DMS53 treated with DMSO at 0.1 percent for 48 hours (cell line): ENCODE results near the gene CHN1.

ENCODE experiments used
- DNase-seq: peaks from one replicate; lab custom pipeline; 2025; ENCODE audit not compliant: unreplicated experiment; lab: John Stamatoyannopoulos, UW

CHN1 gene

DNA sequence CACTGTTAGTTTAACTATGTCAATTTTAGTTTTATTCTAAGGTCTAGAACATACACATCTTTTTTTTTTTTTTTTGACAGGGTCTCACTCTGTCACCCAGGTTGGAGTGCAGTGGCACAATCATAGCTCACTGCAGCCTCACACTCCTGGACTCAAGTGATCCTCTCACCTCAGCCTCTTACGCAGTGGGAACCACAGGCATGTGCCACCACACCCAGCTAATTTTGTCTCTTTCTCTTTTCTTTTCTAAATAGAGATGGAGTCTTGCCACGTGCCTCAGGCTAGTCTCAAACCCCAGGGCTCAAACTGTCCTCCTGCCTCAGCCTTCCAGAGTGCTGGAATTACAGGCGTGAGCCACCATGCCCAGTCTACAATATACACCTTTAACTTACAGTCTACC lies 171.4 kb downstream of the CHN1 start:
- no peak for DNase-seq

DNA sequence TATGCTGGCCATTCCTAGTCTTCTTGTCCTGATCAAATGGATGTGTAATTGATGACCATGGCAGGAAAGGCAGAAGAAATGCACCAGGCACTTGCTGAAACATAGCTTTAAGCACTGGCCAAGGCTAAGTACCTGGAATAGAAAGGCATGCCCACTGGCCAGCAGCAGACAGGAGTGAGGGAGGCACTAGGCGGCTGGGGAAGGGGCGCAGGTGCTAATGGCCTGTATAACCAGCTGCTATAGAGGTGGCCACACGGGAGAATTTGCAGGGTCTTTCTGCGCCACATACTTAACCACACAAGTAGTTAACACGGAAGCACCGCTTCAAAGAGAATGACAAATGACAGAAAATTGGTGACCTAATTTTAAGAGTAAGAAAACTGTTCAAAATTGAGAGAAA lies 174.6 kb downstream of the CHN1 start:
- no peak for DNase-seq

DNA sequence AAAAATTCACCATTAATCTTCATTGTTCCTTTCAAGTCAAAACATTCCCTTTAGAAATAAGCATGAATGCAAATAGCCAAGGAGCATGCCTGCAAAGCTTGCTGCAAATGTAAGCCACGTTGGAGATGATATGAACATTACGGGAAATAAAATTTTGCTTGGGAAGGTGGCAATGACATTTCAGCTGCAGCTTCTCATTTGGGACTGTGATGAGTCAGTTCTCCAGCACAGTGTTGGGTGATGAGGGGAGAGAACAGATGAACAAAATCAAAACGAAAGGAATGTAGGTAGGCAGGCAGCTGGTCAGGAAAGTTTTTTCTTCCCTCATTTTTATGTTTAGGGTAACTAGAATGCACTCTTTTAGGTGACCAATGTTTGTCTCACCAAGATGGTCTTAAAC lies 175.6 kb downstream of the CHN1 start:
- DNase-seq, result no peak

DNA sequence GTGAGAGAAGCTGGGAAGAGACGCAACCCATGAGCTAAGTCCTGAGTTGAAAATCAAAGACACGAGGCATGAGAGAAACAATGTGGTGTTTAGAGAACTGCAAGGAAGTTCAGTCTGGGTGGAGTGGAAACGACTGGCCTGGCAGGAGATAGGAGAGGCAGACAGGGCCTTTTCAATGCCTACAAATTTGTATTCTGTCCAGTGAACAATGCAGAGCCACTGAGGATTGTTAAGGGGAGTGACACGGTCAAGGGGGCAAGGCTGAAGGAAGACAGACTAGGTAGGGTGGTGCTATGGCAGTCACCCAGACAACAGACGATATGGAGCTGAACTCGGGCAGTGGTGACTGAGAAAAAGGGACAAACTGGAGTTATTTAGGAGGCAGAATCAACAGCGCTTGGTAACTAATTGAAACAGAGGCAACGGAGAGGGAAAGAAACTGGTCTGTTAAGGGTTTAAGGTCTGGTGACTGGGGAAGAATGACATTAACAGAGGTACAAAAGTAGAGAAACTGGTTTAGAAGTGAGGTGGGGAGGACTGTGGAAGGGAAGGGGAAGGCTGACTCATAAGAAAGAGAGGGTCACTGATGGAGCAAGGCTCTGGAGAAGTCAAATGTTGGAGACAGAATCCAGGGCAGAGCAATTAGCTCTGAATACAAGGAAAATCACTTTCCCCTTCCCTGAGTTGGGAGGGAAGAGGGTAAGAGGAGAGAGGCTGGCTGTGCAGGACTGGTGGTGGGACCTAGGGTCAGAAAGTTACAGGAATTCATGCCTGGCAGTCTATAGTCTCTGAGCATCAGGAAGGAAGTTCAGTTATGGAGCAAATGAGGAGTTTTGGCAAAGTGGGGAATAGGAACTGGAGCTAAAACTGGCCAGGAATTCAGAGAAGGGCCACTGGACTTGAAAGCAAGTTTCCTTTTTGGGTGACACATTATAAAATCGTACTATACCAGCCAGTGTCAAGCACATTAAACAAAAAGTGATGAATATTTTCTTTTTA lies 177.5 kb downstream of the CHN1 start:
- no peak for DNase-seq

DNA sequence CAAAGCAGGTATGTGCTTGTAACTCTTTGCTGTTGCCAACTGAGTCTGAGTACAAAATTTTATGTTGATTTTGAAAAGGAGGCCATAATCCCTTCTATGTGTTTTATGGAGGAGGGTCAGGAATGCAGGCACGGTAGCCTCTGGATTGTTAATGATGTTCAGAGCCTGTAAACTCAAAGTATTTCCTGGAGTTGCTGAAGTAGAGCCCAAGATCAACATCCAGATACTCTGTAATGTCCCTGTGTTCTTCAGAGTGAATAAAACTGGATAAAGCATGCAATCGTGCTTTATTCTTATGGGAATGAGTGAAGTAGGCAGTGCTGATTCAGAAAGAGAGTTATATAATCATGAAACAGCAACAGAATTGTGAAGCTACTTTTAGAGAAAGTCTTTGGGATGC lies 179.1 kb downstream of the CHN1 start:
- DNase-seq, result no peak

DNA sequence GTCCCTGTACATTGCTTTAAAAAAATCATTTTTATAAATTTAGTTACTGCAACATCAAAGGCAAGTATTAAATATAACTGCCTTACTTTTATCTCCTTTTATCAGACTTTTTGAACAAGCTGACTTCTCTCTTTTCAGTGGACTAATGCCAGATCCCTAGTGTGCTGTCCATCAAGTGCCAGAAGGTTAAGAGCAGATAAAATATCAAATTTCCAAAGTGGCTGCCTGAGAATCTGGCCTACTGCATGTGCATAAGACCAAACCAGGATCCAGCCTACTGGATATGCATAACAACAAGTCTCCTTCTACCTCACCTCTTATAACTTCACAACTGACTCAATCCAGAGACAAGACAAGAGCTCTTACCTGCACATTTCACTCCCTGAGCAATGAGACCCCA lies 181.1 kb downstream of the CHN1 start:
- no peak for DNase-seq

DNA sequence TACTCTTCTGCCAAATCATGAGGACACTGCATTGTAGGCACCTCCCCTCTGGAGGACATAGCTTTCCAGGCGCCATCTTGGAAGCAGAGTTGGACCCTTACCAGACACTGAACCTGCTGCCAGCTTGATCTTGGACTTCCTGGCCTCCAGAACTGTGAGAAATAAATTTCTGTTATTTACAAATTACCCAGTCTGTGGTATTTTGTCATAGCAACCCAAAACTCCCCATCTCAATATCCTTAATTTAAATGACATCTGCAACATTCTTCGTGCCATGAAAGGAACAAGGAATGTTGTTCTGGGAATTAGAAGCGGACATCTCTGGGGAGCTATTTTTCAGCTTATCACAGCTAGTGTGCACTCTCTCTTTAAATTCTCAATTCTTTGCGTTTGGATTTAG lies 183.6 kb downstream of the CHN1 start:
- DNase-seq, result no peak

DNA sequence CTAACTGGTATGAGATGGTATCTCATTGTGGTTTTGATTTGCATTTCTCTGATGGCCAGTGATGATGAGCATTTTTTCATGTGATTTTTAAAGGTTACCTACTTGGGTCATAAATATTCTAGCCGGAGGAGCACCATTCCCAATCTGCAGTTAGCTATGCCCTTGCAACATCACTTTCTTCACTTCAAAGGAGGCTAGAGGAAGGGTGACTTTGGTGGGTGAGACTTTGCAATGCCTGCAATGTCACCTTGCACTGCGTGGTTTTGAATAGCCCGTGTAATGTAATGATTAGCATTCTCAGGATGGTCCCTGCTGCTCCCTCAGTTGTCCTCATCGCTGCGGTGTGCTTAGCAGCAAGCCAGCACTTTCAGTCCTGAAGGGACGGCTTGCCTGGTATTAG lies 184.8 kb downstream of the CHN1 start:
- DNase-seq, result no peak

DNA sequence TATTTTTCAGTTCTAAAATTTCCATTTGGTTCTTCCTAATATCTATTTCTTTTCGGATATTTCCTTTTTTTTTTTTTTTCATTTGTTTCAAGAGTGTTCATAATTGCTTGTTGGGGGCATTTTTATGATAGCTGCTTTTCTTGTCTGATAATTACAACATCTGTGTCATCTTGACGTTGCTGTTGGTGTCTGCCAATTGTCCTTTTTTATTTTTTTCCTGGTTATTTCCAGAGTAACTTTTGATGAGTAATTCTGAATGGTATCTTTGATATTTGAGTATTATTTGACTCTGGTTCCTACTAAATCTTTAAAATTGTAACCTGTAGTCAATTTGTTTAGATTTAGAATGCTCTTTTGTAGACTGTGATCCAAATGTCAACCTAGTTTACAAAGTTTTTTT lies 189.7 kb downstream of the CHN1 start:
- no peak for DNase-seq

DNA sequence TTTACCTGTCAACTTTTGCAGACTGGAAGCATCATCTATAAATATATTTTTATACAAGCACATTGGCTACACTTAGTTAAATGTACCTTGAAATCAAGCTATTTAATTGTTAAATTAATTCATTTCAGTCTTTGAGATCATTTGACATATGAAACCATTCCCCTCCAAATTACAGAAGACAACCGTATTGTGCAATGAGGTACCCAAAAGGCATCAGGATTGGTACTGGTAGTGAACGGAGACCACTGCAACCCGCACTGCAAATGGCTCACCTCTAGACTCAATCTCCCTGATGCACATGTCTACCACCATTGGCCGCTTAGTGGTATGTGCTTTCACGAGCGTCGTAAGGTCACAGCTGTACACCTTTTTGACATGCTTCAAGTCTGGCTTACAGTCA lies 193.1 kb downstream of the CHN1 start:
- DNase-seq, result no peak

DNA sequence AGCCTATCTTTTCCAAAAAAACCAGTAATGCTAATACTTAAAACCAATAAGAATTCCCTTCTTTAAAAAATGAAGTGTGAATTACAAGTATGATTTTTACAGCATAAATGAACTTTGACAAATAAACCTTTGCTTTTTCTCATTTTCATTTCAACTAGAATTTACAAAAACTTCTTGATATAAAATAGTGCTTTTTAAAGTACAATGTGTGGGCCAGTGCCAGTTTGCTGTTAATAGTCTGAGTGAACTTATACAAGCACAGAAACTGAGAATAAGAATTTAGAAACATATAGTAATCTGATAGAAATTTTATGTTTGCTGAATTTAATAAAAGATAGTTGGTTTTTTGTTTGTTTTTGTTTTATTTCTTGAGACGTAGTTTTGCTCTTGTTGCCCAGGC lies 197.2 kb downstream of the CHN1 start:
- DNase-seq, result no peak

DNA sequence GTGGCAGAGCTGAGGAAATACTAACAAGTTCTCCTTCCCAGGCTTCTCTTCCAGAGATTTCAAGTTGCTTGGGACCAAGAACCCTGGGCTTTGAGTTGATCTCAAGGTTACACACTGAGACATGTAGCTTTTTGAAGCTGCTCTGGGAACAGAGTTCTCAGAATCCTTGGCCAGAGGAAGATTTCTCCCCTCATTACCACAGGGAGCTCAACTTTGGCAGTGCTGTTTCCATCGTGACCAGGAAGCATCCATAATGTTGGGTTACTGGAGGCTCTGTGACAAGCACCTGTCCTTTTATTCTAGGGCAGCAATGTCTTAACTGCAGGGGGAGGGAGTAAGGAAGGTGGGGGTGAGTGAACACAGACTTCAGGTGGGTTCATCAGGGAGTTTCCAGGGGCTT lies 199.4 kb downstream of the CHN1 start:
- DNase-seq, result no peak

DNA sequence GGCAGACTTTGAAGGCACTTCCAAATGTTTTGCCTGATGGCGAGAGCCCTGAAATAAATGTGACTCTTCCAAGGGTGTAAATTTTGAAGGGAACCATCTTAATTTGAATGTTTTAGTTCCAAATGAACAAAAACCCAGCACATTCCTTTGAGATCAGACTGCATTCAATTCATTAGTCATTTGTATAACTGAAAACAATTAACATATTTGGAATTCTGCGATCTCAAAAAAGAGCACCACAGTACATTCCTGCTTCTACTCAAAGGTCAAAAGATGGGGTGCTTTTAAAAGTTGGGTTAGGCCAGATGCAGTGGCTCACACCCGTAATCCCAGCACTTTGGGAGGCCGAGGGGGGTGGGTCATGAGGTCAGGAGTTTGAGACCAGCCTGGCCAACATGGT lies 202.7 kb downstream of the CHN1 start:
- DNase-seq, result no peak

DNA sequence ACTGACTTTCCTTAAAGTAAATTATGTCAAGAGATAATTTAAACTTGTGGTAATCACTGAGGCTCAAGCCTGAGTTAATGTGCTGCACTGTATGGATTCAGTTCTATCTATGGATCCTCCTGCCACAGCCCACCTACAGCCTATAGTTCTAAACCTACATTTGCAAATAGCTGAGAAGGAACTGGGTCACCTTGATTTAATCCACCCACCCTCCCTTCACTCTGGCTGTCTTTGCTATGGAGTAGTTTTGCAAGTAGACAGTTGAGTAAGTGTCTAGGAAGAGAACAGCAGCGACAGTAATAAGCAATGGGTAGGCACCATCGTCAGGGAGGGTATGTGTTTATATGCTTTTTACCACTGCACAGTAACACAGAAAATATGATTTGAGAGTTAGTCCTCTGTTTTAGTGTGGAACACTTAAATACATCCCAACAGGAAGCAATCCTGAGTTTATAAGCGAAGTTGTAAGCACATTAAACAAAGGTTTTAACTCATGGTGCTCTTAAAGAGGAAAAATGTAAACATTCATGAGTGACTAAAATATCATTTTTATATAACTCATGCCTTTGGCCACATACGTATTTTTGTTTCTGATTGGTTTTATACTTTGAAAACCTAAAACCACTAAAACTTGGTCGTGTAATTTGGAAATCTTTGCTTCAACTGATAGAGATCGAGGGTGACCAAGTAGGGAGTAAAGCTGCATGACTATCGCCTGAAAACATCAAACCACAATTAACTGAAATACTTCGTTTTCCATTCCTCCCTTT lies 204.6 kb downstream of the CHN1 start:
- no peak for DNase-seq

DNA sequence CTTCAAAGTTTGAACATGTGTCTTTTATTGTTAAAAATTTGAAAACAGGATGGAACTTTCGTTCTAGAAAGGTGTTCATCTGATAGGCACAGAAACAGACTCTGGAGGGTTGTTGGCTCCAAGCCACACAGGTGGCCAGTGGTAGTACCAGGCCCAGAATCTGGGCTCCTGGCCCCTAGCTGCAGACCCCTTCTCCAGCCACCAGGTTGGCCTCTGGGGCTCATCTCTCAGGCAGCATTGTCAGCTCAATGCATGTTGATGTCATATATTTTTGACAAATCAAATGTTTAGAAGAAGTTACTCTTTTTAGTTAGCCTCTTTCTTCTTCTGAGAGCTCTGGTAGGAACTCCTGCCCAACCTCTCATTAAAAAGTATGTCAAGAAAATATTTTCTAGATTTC lies 206.4 kb downstream of the CHN1 start:
- DNase-seq, result no peak

DNA sequence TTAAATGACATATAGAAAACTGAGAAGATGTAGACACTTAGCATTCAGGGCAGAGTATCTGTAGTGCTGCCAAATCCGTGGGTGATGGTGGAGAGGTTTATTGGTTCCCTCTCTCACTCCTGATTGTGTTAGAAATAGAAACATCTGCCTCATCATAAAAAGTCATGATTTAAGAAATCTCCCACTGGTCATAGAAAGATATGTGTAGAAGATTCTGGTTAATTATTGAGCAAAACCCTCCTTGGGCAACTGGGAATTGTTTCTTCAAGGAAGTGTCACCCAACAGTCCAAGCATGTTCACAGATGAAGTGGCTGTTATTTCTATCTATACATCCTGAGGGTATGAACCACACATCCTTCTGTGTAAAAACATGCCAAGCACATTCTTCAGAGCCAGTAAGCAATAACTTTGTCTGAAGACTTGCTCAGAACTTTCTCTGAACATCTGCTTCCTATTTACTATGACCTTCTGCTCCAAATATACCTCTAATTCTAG lies 207.4 kb downstream of the CHN1 start:
- DNase-seq, result no peak

DNA sequence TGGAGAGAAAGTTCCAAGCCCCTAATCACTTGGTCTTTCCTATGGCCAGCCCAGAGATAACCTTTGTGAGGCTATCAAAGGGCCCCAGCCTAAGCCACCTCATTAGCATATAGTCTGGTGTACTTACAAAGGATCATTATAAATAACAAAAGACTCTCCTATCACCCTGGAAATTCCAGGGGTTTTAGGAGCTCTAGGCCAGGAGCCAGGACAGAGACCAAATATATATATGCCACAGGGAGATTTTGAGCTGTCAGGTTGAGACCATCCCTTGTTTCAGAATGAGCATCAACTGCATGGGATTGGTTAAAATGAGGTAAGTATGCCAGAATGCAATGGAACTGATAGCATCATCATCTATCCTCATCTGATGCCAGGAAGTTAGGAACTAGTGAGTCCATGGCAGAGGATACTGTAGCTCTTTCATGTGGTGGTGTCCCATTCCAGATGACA lies 208.8 kb downstream of the CHN1 start:
- DNase-seq, result no peak

DNA sequence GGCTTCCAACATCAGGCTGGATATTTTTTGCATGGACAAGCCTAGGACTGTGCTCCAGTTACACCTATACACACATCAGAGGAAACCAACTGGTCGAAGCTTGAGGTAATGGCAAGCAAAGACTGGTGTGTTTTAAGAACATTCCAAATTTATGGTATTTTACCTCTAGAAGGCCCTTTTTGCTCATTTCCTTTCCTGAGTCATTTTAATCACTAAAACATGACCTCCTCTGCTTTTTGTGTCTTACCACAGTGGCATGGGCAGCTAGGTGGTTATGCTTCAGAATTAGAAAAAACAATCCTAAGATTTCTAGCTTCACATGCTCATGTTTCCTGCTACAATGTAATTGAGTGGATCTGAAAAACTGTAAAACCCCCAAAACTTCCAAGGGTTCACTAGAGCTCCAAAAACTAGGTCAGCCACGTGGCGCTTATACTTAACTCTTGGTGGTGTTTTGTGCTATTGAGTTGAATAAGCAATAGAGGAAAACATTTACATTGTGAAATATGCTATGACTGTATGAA lies 210.3 kb downstream of the CHN1 start:
- DNase-seq, result no peak

DNA sequence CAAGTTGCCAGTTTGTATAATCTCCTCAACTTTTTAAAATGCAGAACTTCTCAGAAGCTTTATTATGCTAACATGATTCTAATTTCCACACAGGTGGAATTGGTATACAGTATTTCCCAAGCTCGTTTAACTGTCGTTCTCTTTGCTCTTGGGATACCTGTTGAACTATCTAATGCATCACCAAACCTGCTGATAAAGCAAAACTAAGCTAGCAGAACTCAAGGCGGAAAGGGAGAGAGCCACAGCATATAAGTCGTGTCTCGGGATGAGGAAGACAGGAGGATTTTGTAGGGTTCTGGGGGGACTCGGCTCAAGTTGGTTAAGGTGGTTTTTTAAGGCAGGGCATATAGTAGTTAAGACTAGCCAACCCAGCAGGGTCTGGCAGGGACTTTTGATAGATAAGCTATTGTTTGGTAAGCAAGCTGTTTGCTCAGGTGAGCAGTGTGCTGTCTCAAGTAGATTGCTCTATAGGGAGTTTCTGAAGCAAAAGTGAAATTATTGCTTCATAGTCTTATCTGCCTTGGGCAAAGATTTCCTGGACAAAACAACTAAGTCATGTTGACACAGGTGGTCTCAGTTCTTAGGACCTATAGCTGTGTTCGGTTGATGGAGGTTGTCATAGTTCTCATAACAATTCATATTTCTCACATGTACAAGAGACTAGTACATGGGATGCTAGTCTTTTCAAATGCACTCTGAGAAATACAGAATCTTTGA lies 212.7 kb downstream of the CHN1 start:
- no peak for DNase-seq

DNA sequence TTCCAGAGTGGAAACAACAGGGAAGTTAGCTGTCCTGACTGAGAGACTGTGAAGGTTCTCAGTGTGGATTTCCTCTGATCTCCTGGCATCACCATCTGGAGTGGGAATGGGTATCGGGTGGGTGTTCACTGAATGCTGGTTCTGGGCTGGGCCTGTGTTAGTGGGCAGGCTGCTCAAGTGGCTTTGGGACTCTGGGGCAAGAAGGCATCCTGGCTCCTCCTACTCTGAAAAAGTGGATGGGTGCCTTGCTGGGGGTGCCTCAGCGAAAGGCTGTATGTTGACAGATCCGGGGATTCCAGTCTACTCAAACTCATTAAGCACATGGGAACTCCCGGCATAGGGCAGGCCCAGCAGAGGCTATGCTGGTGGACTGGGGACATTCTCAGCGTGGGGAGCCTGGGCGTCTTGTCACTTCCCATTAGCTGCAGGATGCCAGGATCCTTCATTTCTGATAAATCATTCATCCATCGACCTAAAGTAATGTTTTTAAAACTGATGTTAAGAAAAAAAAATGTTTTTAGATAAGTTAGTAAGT lies 213.4 kb downstream of the CHN1 start:
- no peak for DNase-seq

DNA sequence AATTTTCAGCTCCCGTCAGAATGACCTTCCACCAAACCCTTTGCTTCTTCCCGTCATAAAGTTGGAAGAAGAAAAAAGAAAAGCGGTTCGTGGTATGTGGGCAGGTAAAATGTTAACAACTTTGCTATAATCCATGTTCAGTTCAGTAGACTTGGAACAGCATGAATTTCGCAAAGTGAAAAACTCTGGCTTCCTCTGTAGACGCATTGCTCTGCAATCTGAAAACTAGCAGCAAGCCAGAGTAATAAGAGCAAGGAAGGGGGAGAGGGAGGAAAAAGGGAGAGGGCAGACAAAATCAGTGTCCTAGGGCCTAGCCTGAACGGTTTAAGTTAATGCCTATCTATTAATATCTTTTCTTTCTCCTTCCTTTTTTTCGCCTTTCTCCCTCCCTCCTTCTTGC lies 214.2 kb downstream of the CHN1 start:
- no peak for DNase-seq
